Myocyte (in vitro differentiated cells): ENCODE data around the gene CPNE1. TPM values are rescaled to one million over a fixed set of nuclear protein-coding genes. Genes with fewer than 3 reads are reported as not detected.

ENCODE experiments used
- total RNA-seq: library from RNA; depleted of rRNA; stranded (reverse); fragments of >200 nt; gene quantifications from 2 replicates; pipeline ENCODE4 v1.2.3, GENCODE V29; 2014

CPNE1 gene
- total RNA-seq, 1 donor from 2014 or later = 117 TPM

Other genes with a start within 250 kb of the CPNE1 start
- gene GDF5, start 226.7 kb downstream of the CPNE1 start, total RNA-seq = 2.9 and 4.0 TPM in 2 replicates
- gene CEP250, start 209.3 kb downstream of the CPNE1 start, total RNA-seq = 28.9 and 37.6 TPM in 2 replicates
- not detected in 2 replicates for gene C20orf173, start 135.2 kb downstream of the CPNE1 start, total RNA-seq
- gene ERGIC3, start 122.8 kb downstream of the CPNE1 start, total RNA-seq = 169 and 210 TPM in 2 replicates
- gene SPAG4, start 49.1 kb downstream of the CPNE1 start, total RNA-seq = 1.2 and 5.5 TPM in 2 replicates
- gene RBM12, start within 50 bp of the CPNE1 start, total RNA-seq = 32.7 and 33.3 TPM in 2 replicates
- 34.3 and 37.1 TPM in 2 replicates for gene NFS1, start 34.5 kb upstream of the CPNE1 start, total RNA-seq
- 227 and 282 TPM in 2 replicates for gene ROMO1, start 34.5 kb upstream of the CPNE1 start, total RNA-seq
- 218 and 242 TPM in 2 replicates for gene RBM39, start 77.4 kb upstream of the CPNE1 start, total RNA-seq
- gene PHF20, start 107.1 kb upstream of the CPNE1 start, total RNA-seq = 27.1 and 28.5 TPM in 2 replicates